Epidermal melanocyte (primary cell): Measurements from ENCODE around the gene DCUN1D2.

Experiments
- DNase-seq: peaks from one replicate; pipeline ENCODE4 v3.0.0; 2011; ENCODE audit warnings: low spot score; ENCODE audit not compliant: insufficient read length

The DCUN1D2 gene

GRCh38 chr13:113410472-113411201 lies 79.9 kb downstream of the DCUN1D2 start:
- peak; percentile 57 for DNase-seq

- DNase-seq = no peak
These were observed 81.9 kb downstream of the DCUN1D2 start for GRCh38 chr13:113408562-113408961.

GRCh38 chr13:113407531-113408393 lies 82.7 kb downstream of the DCUN1D2 start:
- no peak for DNase-seq

GRCh38 chr13:113407103-113407530 lies 83.4 kb downstream of the DCUN1D2 start:
- no peak for DNase-seq

GRCh38 chr13:113406321-113407102 lies 84.0 kb downstream of the DCUN1D2 start:
- no peak for DNase-seq
